Lower leg skin (tissue), 4 donors: ENCODE measurements around the gene YKT6. TPM values are rescaled to one million over a fixed set of nuclear protein-coding genes. Genes with fewer than 3 reads are reported as not detected.

Experiments used
- DNase-seq, 2 donors: peaks; one replicate each; pipeline ENCODE4 v3.0.0-alpha.2; 2019; ENCODE audit warnings: low spot score in 2 of 2
- H3K4me3 ChIP-seq: fragments of 200-600 bp; sonication (generic); 2 replicates; pipeline ENCODE4 v1.5.1; 2017; ENCODE audit warnings: mild to moderate bottlenecking, low read depth; ENCODE audit not compliant: poor library complexity, severe bottlenecking
- POLR2A ChIP-seq, 2 donors: fragments of 450-650 bp; IDR thresholded peaks; one replicate each; pipeline ENCODE4 v1.6.1; 2016 to 2017; ENCODE audit warnings: antibody characterized with exemption in 2 of 2, mild to moderate bottlenecking in 1 of 2, moderate library complexity in 1 of 2
- WGBS, 2 donors: methylation state at CpG; one replicate each; pipeline ENCODE4 v1.1.5; 2018; 5-methylcytosine and 5-hydroxymethylcytosine counted together
- intact Hi-C: fragments of 100-400 bp; cut with DNase I; formaldehyde crosslinking; loops from one replicate; pipeline ENCODE4 v1.15.0; 2023; ENCODE audit warnings: low total_unique reads
- total RNA-seq, 4 donors: library from RNA; depleted of rRNA; stranded (reverse); fragments of >200 nt; gene quantifications; one replicate each; pipeline ENCODE4 v1.1.0, GENCODE V29; 2016
- TF ChIP-seq, protein P1 (sequence below), 3 donors: fragments of 450-650 bp; IDR thresholded peaks; one replicate each; pipeline ENCODE4 v1.5.1; 2016; ENCODE audit warnings: antibody characterized with exemption in 3 of 3, mild to moderate bottlenecking in 3 of 3, moderate library complexity in 2 of 3

The YKT6 gene
- total RNA-seq, 4 donors from 2014 or later, result 38.5 to 51.3 (median 44.3) TPM

DNA sequence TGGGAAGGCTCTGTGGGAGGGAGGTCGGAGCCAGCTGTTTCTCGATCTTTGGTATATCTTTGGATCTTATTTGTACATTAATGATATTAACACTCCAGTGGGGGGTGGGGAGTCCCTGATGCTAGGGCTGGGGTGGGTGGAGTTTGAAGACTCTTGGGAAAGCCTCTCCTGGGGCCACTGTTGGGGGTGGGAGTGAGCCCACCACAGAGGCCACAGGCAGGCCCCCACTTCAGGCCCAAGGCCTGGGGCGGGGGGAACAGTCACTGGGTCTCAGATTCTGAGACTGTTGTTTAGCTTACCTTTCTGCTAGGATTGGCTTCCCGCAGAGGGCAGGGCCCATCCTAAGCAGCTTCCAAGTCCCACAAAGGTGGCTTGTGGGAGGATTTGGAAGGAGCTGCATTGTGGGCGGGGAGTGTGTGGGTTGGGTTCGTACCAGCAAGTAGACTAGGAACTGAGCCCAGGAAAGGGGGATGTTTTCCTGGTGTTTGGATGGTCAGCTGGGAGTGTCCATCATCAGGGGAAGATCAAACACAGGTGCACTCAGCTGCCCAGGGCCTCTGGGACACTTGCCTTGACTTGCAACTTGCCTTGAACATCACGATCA lies 11.9 kb downstream of the YKT6 start:
- H3K4me3 ChIP-seq, result no peak overlapping the region
- intact Hi-C loops, result no loop called here
- peak in 1 of 2 donors; percentile 60 for DNase-seq
- no peak for TF ChIP-seq POLR2A (IDR thresholded peaks at IDR 0.05)
- TF ChIP-seq, protein P1, sequence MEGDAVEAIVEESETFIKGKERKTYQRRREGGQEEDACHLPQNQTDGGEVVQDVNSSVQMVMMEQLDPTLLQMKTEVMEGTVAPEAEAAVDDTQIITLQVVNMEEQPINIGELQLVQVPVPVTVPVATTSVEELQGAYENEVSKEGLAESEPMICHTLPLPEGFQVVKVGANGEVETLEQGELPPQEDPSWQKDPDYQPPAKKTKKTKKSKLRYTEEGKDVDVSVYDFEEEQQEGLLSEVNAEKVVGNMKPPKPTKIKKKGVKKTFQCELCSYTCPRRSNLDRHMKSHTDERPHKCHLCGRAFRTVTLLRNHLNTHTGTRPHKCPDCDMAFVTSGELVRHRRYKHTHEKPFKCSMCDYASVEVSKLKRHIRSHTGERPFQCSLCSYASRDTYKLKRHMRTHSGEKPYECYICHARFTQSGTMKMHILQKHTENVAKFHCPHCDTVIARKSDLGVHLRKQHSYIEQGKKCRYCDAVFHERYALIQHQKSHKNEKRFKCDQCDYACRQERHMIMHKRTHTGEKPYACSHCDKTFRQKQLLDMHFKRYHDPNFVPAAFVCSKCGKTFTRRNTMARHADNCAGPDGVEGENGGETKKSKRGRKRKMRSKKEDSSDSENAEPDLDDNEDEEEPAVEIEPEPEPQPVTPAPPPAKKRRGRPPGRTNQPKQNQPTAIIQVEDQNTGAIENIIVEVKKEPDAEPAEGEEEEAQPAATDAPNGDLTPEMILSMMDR (IDR thresholded peaks at IDR 0.05), result no peak
- 73 to 81% methylated on average over 6 to 7 of the region's 7 CpGs for WGBS, 2 donors

DNA sequence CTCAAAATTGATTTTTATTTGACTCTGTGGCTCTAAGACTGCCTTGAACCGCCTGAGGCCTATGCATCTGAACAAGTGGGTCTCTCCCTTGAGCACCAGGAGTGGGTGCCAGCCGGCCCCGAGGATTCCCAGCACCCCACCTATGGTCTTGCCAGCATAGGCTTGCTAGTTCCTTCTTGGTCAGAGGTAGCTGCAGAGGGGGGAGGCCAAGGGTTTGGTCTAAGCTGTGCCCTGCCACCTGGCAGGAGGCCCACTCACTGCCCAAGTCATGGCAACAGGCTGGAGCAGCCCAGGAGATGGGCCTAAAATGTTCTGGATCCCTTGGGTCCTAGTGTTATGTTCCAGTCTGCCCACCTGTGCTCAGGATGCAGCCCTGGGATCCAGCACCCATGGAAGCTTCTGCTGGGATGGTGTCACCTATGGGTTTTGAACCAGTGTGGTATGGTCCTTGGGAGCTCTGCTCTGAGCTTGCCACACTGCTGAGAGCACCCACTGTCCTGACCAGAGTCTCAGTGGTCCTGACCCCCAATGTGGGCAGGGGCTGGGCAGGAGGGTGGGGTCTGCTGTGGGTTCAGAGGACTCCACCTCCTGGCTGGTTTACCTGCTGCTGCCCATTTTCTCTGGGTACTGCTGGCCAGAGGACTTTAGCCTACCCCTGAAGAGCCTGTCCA lies 12.6 kb downstream of the YKT6 start:
- peak in 1 of 2 donors; percentile 72 for DNase-seq
- H3K4me3 ChIP-seq, result no peak overlapping the region
- TF ChIP-seq, protein P1 (IDR thresholded peaks at IDR 0.05), result no peak
- no peak for TF ChIP-seq POLR2A (IDR thresholded peaks at IDR 0.05)
- intact Hi-C loops, result no loop called here
- WGBS, 2 donors, result 61 to 84% methylated on average over 3 of the region's 3 CpGs

DNA sequence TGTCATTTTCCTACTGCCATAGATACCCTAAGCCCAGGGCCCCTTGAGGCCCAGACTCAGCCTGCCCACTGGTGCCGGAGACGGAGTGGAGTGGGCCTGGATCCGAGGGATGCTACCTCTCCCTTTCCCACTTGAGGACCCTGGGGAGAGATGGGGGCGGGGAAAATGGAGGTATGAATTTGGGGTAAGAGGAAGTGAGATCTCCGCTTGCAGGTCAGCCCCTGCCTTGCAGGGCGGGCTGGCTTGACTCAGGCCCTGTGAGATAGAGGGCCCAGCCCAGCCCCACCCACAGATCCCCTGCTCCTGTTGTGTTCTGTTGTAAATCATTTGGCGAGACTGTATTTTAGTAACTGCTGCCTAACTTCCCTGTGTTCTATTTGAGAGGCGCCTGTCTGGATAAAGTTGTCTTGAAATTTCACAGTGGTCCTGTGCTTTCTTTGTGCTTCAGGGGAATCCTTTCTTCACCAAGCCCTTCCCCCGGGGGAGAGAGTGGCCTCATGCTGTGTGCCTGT lies 13.2 kb downstream of the YKT6 start:
- no peak overlapping the region for H3K4me3 ChIP-seq
- WGBS, 2 donors, result 81 to 85% methylated on average over 9 of the region's 9 CpGs
- DNase-seq, result peak in 1 of 2 donors; percentile 75
- intact Hi-C loops, result no loop called here
- no peak for TF ChIP-seq POLR2A (IDR thresholded peaks at IDR 0.05)
- TF ChIP-seq, protein P1 (IDR thresholded peaks at IDR 0.05), result no peak

DNA sequence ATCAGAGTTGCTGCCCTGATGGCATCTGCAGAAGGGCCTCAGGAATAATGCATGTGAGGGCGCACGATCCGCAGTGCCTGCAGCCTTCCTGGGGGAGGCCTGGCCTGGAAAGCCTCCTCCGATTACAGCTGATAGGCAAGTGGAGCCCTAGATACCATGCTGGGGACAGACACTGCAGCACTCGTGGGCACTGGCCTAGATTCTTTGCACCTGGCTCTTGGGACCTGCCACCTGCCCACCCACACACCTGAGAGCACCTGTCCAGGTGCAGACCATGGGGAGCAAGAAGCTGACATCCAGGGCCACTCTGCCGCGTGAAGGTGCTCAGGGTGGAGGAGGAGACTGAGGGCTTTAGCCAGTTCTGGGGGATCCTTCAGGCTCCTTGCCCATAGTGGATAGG lies 14.8 kb downstream of the YKT6 start:
- WGBS, 2 donors, result 85 to 93% methylated on average over 6 to 7 of the region's 7 CpGs
- intact Hi-C loops, result no loop called here
- no peak overlapping the region for H3K4me3 ChIP-seq
- no peak for TF ChIP-seq POLR2A (IDR thresholded peaks at IDR 0.05)
- TF ChIP-seq, protein P1 (IDR thresholded peaks at IDR 0.05), result no peak
- DNase-seq, result peak in 1 of 2 donors; percentile 64

DNA sequence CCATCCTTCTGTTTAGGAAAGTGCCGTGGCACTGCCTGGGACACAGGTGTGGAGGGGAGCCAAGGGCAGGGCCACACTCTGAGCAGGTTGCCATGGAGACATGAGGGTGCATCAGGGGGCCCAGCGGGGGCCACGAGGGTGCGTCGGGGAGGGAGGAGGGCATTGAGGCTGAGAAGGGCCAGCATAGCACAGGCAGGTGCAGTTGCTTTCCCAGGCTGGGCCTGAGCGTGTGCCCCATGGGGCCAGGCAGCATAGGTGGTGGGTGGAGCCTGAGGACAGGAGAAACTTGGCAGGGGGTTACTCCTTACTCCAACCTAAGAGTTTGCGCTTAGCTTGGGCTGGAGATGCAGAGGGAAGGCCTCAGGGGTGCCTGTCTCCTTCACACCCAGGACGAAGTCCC lies 15.2 kb downstream of the YKT6 start:
- WGBS, 2 donors, result 68 to 72% methylated on average over 7 to 8 of the region's 8 CpGs
- DNase-seq, result peak in 1 of 2 donors; percentile 74
- intact Hi-C loops, result no loop called here
- H3K4me3 ChIP-seq, result no peak overlapping the region
- no peak for TF ChIP-seq POLR2A (IDR thresholded peaks at IDR 0.05)
- TF ChIP-seq, protein P1 (IDR thresholded peaks at IDR 0.05), result no peak
